Measurements from ENCODE around the gene SERPIND1. TPM values are rescaled to one million over a fixed set of nuclear protein-coding genes. Genes with fewer than 3 reads are reported as not detected.

Gene SERPIND1
- total and polyA plus RNA-seq, 2 of the 8 experiments (the other 6 are each of a cell fraction or from before 2014, with no cell fraction given) = not detected

DNA sequence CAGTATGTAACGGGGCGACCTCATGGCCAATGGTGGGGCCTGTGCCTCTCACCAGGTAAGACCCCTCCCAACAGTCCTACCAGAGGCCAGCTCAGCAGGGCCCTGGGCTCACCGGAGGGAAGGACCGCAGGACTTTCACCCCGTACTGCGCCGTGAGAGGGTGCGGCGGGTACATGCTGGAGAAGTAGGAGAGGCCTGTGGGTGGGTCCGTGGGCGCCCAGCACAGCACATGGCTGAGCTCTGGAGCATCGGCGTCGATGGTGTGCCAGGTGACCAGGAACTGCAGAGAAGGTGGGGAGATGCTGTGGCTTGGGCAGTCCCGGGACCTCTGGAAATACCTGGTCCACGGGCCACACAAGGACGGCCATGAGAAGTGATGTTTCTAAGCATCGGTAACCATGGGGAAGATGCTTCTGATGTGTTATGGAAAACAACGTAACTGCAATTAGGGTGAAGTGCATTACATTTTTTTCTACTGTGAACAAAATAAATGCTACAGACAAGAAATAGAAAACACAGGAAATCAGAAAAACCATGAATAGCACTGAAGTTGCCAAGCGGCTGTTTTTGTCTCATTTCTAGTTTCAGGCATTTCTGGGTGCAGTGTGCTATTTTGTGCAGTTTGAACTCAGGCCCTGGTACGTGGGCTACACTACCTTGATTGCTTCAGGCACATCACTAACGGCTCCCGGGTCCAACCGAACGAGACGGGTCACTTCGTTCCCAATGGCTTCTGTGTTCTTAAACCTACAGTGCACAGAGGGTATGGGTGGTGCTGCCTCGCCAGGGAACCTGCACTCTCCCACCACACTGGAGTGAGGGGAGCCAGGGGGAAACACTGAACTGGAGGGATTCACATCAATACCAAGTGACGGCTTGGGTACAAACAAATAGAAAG, 46.5 kb upstream of the SERPIND1 start (continued):
- no peak for TF ChIP-seq JUN (IDR thresholded peaks at IDR 0.05; ENCODE audit: low read depth, low read length)
- TF ChIP-seq TAF7 (optimal IDR thresholded peaks at IDR 0.05; ENCODE audit: borderline replicate concordance, low read depth, low read length) = no peak
- no peak for TF ChIP-seq CBX8 (IDR thresholded peaks at IDR 0.05; ENCODE audit: borderline replicate concordance, low read depth, low read length)
- TF ChIP-seq HDAC2 (IDR thresholded peaks at IDR 0.05; ENCODE audit: borderline replicate concordance in 1 of 2, low read depth in 2 of 2, low read length in 2 of 2) = no peak

Measured in H1 (cell line).